SK-N-SH (cell line): ENCODE data around the gene PUM1. TPM values are rescaled to one million over a fixed set of nuclear protein-coding genes. Genes with fewer than 3 reads are reported as not detected.

Source experiments
- CTCF ChIA-PET: fragments of 300-600, 350-600 bp; formaldehyde crosslinking; extraction: SDS; loops from one replicate; lab custom pipeline; 2021; lab: Yijun Ruan, JAX
- POLR2A ChIA-PET: fragments of 350-600 bp; sonication (Branson Sonifier 250); formaldehyde crosslinking; extraction: SDS; loops from one replicate; lab custom pipeline; 2020; ENCODE audit warnings: antibody characterized with exemption, inconsistent platforms; lab: Yijun Ruan, JAX
- DNase-seq: peaks from one replicate; pipeline ENCODE4 v3.0.0; 2012
- H2AFZ ChIP-seq: fragments of 200-600 bp; sonication (generic); 2 replicates; pipeline ENCODE4 v1.8.1; 2016; ENCODE audit warnings: antibody characterized with exemption, mild to moderate bottlenecking, low read depth
- H3F3A ChIP-seq: fragments of 200-600 bp; sonication (generic); replicated peaks from 2 replicates; pipeline ENCODE3; 2016; ENCODE audit warnings: antibody characterized with exemption, mild to moderate bottlenecking; ENCODE audit not compliant: insufficient read depth
- H3K27ac ChIP-seq, 2 experiments: fragments of 200-500 bp in 1 of 2; fragments of 200-600 bp in 1 of 2; sonication (Bioruptor generic) in 1 of 2; sonication (generic), shearing (Covaris generic) in 1 of 2; 2 replicates each; pipeline versions ENCODE4 v1.5.1 to v1.6.1; 2014 to 2016; ENCODE audit warnings: low read depth in 2 of 2, inconsistent platforms in 1 of 2, low read length in 1 of 2, mild to moderate bottlenecking in 1 of 2, mixed read lengths in 1 of 2
- H3K27me3 ChIP-seq: fragments of 200-600 bp; sonication (generic), shearing (Covaris generic); 2 replicates; pipeline ENCODE4 v1.6.1; 2016; ENCODE audit warnings: mixed run types; ENCODE audit not compliant: insufficient read depth
- H3K36me3 ChIP-seq, 2 experiments: fragments of 200-500 bp in 1 of 2; fragments of 200-600 bp in 1 of 2; sonication (Bioruptor generic) in 1 of 2; sonication (generic) in 1 of 2; replicated peaks in 1 of 2; 2 replicates each; pipeline versions ENCODE3 to v1.5.1; 2014 to 2016; ENCODE audit warnings: low read length in 1 of 2, mild to moderate bottlenecking in 1 of 2; ENCODE audit not compliant: insufficient read depth in 2 of 2, control insufficient read depth in 1 of 2
- H3K4me1 ChIP-seq, 2 experiments: fragments of 200-500 bp in 1 of 2; fragments of 200-600 bp in 1 of 2; sonication (Bioruptor generic) in 1 of 2; sonication (generic), shearing (Covaris generic) in 1 of 2; 2 replicates each; pipeline versions ENCODE4 v1.5.1 to v1.6.1; 2014 to 2016; ENCODE audit warnings: low read depth in 1 of 2, low read length in 1 of 2, mixed run types in 1 of 2; ENCODE audit not compliant: insufficient read depth in 2 of 2, control insufficient read depth in 1 of 2
- H3K4me2 ChIP-seq: fragments of 200-600 bp; sonication (generic), shearing (Covaris generic); 2 replicates; pipeline ENCODE4 v1.6.1; 2017; ENCODE audit warnings: mixed run types
- H3K4me3 ChIP-seq, 2 experiments: fragments of 200-500 bp in 1 of 2; fragments of 200-600 bp in 1 of 2; sonication (Bioruptor generic) in 1 of 2; sonication (generic), shearing (Covaris generic) in 1 of 2; 2 replicates each; pipeline versions ENCODE4 v1.5.1 to v1.8.1; 2014 to 2016; ENCODE audit warnings: low read depth in 2 of 2, inconsistent platforms in 1 of 2, low read length in 1 of 2, mild to moderate bottlenecking in 1 of 2, mixed read lengths in 1 of 2, moderate library complexity in 1 of 2
- H3K79me2 ChIP-seq: fragments of 200-600 bp; sonication (generic); 2 replicates; pipeline ENCODE4 v1.8.1; 2017; ENCODE audit warnings: mild to moderate bottlenecking; ENCODE audit not compliant: insufficient read depth
- H3K9ac ChIP-seq: fragments of 200-600 bp; sonication (generic); 2 replicates; pipeline ENCODE4 v1.6.1; 2017; ENCODE audit warnings: mixed run types
- H3K9me2 ChIP-seq: fragments of 200-600 bp; sonication (generic); 2 replicates; pipeline ENCODE4 v1.6.1; 2017; ENCODE audit warnings: mixed run types
- H3K9me3 ChIP-seq: fragments of 200-600 bp; sonication (generic); 2 replicates; pipeline ENCODE4 v1.6.1; 2017; ENCODE audit warnings: mixed run types, mild to moderate bottlenecking, moderate library complexity
- H4K20me1 ChIP-seq: fragments of 200-600 bp; sonication (generic); 2 replicates; pipeline ENCODE4 v1.6.1; 2017; ENCODE audit warnings: mild to moderate bottlenecking, mixed run types; ENCODE audit not compliant: insufficient read depth
- EP300 ChIP-seq, 2 experiments: IDR thresholded peaks; 2 replicates each; pipeline versions ENCODE4 v1.4.0 to v1.6.1; 2012; ENCODE audit warnings: borderline replicate concordance in 1 of 2, low read depth in 1 of 2, low read length in 1 of 2
- EZH2phosphoT487 ChIP-seq: fragments of 200-600 bp; sonication (generic); IDR thresholded peaks from 2 replicates; pipeline ENCODE4 v1.6.1; 2017; ENCODE audit warnings: low read depth, mixed run types, mild to moderate bottlenecking, antibody characterized with exemption, moderate library complexity, borderline replicate concordance
- FOSL2 ChIP-seq: IDR thresholded peaks from 2 replicates; pipeline ENCODE4 v1.4.0; 2012; ENCODE audit warnings: low read depth, mild to moderate bottlenecking, moderate library complexity, borderline replicate concordance
- FOXM1 ChIP-seq: IDR thresholded peaks from 2 replicates; pipeline ENCODE4 v1.4.0; 2012; ENCODE audit warnings: low read depth, mild to moderate bottlenecking
- IRF3 ChIP-seq: fragments of 150-350 bp; IDR thresholded peaks from 2 replicates; pipeline ENCODE4 v1.6.1; 2016; ENCODE audit warnings: mild to moderate bottlenecking, low read depth, low read length
- RXRA ChIP-seq: IDR thresholded peaks from 2 replicates; pipeline ENCODE4 v1.4.0; 2012; ENCODE audit warnings: low read depth, mild to moderate bottlenecking, borderline replicate concordance
- WGBS: methylation state at CpG from one replicate; pipeline ENCODE4 v1.1.6; 2017; ENCODE audit warnings: low lambda C conversion rate; 5-methylcytosine and 5-hydroxymethylcytosine counted together
- polyA plus RNA-seq, 3 experiments: library from polyadenylated mRNA; depleted of rRNA; stranded (reverse); fragments of >200 nt; gene quantifications; 2 replicates each; pipeline ENCODE4 v1.2.3, GENCODE V29; 2012
- TF ChIP-seq, protein P1 (sequence below): IDR thresholded peaks from 2 replicates; pipeline ENCODE4 v1.4.0; 2012; ENCODE audit warnings: low read depth, borderline replicate concordance
- TF ChIP-seq, protein P2 (sequence below): IDR thresholded peaks from 2 replicates; pipeline ENCODE4 v1.6.1; 2012; ENCODE audit warnings: mild to moderate bottlenecking, low read depth, low read length, moderate library complexity

The PUM1 gene
- polyA plus RNA-seq, 1 of the 3 experiments (the other 2 are of a cell fraction), result 66.7 TPM

- TF ChIP-seq FOSL2 (peak; percentile 33; the same call in 1 of the 2 replicates), EZH2phosphoT487 (no peak), FOXM1 (no peak)
- TF ChIP-seq, protein P1, sequence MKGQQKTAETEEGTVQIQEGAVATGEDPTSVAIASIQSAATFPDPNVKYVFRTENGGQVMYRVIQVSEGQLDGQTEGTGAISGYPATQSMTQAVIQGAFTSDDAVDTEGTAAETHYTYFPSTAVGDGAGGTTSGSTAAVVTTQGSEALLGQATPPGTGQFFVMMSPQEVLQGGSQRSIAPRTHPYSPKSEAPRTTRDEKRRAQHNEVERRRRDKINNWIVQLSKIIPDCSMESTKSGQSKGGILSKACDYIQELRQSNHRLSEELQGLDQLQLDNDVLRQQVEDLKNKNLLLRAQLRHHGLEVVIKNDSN, result no peak
- TF ChIP-seq, all 33 proteins: peak for 6
Measured at GRCh38 chr1:30919025-30919881, 146.3 kb downstream of the PUM1 start (continued).

DNA sequence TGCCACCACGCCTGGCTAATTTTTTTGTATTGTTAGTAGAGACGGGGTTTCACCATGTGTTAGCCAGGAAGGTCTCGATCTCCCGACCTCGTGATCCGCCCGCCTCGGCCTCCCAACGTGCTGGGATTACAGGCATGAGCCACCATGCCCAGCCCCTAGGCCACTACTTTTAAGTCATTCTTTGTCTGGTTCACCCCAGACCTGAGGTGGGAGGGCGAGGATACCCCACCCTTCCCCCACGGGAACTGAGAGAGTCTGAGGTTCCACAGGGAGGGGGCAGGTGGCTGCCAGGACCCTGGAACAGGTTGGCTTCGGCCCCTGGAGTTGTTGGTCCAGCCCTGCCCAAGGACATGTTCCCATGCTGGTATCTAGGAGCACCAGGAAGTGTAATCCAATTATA is 149.2 kb downstream of the PUM1 start:
- Histone ChIP-seq H3K27ac (no peak overlapping the region), H3K27me3 (no peaks in the 10 kb centered on the region), H3K79me2 (no peaks in the 10 kb centered on the region), H3K4me3 (no peak overlapping the region), H3K9me2 (no peaks in the 10 kb centered on the region), H3K4me2 (no peak overlapping the region), H3K4me1 (peaks cover 6 to 19% of the 10 kb centered on the region in 2 experiments; a peak in 3 of 4 replicates)
- 95% methylated on average over 9 of the region's 12 CpGs for whole genome bisulfite sequencing
- no peak for DNase-seq
- TF ChIP-seq EP300 (IDR thresholded peaks at IDR 0.05; ENCODE audit: borderline replicate concordance in 1 of 2, low read depth in 1 of 2, low read length in 1 of 2) (no peak), RXRA (no peak), IRF3 (no peak)
- TF ChIP-seq, protein P2, sequence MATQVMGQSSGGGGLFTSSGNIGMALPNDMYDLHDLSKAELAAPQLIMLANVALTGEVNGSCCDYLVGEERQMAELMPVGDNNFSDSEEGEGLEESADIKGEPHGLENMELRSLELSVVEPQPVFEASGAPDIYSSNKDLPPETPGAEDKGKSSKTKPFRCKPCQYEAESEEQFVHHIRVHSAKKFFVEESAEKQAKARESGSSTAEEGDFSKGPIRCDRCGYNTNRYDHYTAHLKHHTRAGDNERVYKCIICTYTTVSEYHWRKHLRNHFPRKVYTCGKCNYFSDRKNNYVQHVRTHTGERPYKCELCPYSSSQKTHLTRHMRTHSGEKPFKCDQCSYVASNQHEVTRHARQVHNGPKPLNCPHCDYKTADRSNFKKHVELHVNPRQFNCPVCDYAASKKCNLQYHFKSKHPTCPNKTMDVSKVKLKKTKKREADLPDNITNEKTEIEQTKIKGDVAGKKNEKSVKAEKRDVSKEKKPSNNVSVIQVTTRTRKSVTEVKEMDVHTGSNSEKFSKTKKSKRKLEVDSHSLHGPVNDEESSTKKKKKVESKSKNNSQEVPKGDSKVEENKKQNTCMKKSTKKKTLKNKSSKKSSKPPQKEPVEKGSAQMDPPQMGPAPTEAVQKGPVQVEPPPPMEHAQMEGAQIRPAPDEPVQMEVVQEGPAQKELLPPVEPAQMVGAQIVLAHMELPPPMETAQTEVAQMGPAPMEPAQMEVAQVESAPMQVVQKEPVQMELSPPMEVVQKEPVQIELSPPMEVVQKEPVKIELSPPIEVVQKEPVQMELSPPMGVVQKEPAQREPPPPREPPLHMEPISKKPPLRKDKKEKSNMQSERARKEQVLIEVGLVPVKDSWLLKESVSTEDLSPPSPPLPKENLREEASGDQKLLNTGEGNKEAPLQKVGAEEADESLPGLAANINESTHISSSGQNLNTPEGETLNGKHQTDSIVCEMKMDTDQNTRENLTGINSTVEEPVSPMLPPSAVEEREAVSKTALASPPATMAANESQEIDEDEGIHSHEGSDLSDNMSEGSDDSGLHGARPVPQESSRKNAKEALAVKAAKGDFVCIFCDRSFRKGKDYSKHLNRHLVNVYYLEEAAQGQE, result no peak
- TF ChIP-seq, all 33 proteins: peak for 0
- ChIA-PET POLR2A (no interaction called here), CTCF (interaction anchor here (0.6 to 47.0 kb wide), 6 partner anchors 26 to 253 kb away, joined by 3 to 1422 read pairs (median 82); no protein-coding TSS in a partner anchor)
- H2AFZ ChIP-seq, result no peak overlapping the region
- H4K20me1 ChIP-seq, result no peaks in the 10 kb centered on the region
- H3K9ac ChIP-seq, result no peak overlapping the region
- H3K36me3 ChIP-seq, result no peaks in the 10 kb centered on the region
- no peaks in the 10 kb centered on the region for H3F3A ChIP-seq
- no peaks in the 10 kb centered on the region for H3K9me3 ChIP-seq
